HFF-Myc (cell line): Measurements from ENCODE around the gene TPP2.

ENCODE experiments used
- DNase-seq: peaks from one replicate; pipeline ENCODE4 v3.0.0-alpha.2; 2011; ENCODE audit warnings: low read depth; ENCODE audit errors: extremely low read depth
- H3K4me3 ChIP-seq: replicated peaks from 2 replicates; pipeline ENCODE4 v1.5.1; 2011; ENCODE audit warnings: low read depth, mild to moderate bottlenecking, control low read depth, low read length
- TF ChIP-seq, protein P1 (sequence below): IDR thresholded peaks from 2 replicates; pipeline ENCODE4 v1.5.1; 2012; ENCODE audit warnings: mild to moderate bottlenecking, low read depth, low read length, control low read depth; ENCODE audit errors: missing control alignments

Gene TPP2

DNA sequence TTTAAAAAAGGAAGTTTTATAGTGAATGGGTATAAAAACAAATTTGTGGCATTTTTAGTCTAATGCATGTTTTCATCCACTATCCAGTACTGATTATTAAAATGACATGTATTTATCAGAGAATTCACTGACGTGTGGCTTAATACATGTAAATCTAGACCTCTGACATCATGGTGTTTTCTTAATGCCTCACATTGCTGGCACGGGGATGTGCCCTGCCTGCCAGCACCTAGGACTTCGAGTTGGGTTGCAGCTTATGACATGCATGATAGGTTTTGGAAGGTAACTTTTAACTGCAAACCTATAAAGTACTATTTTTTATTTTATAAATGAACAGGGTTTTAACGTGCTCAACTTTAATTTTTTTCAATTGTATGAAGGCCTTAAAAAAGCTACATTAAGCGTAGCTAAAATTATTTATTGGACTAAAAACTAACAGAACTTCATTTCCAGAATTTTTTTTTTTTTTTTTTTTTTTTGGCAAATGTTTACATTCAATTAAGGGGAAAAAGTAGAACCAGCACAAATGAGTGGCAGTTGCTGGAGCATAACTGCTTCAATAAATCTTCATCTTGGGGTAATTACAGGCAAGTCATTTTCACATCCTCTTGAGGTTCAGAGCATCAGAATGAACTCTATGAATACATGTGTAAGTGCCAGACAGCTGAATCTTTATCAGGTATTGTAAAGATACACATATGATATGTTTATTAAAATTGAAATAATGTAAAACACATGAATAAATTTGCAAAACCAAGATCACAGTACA is 81.7 kb downstream of the TPP2 start:
- H3K4me3 ChIP-seq = no peak overlapping the region
- TF ChIP-seq, protein P1, sequence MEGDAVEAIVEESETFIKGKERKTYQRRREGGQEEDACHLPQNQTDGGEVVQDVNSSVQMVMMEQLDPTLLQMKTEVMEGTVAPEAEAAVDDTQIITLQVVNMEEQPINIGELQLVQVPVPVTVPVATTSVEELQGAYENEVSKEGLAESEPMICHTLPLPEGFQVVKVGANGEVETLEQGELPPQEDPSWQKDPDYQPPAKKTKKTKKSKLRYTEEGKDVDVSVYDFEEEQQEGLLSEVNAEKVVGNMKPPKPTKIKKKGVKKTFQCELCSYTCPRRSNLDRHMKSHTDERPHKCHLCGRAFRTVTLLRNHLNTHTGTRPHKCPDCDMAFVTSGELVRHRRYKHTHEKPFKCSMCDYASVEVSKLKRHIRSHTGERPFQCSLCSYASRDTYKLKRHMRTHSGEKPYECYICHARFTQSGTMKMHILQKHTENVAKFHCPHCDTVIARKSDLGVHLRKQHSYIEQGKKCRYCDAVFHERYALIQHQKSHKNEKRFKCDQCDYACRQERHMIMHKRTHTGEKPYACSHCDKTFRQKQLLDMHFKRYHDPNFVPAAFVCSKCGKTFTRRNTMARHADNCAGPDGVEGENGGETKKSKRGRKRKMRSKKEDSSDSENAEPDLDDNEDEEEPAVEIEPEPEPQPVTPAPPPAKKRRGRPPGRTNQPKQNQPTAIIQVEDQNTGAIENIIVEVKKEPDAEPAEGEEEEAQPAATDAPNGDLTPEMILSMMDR = no peak
- no peak for DNase-seq

DNA sequence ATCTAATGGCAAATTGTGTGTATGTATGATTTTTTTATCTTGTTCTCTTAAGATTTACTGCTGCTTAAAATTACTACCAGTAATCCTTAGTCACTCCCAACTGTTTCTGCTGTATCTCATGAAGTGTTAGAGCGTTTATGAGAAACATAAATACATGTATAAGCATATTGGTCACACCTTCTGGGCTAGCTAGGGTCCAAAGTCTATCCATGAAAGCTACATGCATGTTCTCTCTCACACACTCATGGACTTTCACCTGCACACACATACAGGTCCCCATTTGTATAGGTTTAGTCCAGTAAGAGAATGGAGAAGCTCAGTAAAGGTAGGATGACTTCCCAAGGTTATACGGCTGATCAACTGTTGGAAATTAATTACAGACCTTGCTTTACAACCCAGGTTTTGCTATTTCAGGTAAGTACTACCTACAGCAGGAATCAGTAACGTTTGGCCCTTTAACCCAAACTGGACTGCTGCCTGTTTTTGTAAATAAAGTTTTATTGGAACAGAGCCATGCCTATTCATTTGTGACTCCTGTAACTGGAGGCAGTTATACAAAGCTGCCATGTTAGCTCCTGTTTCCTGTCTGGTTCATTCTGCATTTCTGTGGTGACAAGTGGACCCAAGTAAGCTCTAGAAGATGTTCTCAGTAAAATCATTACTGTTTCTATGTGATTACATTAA is 82.8 kb downstream of the TPP2 start:
- no peak overlapping the region for H3K4me3 ChIP-seq
- DNase-seq = no peak
- TF ChIP-seq, protein P1 = no peak

DNA sequence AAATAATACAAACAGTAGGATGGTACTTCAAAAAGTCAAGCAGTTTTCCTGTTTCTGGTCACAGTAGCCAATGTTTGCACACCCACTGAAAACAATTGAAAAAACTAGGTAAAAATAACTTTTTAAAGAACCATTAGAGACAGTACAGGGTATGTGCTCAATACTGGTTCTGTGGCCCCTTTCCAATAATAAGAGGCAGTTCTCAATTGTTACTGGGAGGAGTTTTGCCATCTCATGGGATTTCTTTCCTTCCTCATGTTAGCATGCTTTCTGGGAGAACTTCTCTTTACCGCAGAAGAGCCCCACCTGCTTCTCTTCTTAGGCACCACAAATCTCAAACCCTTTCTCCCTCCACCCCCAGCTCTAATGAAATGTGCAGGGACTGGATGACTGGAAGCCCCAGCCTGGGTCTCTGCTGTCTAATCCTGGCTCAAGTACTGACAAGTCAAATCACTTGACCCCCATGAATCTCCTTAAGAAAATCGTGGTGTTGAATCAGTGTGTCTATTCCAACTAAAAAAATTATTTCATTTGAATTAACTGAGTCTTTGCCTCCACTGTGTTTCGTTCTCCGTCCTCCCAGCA is 83.4 kb downstream of the TPP2 start:
- TF ChIP-seq, protein P1 = no peak
- no peak for DNase-seq
- no peak overlapping the region for H3K4me3 ChIP-seq

DNA sequence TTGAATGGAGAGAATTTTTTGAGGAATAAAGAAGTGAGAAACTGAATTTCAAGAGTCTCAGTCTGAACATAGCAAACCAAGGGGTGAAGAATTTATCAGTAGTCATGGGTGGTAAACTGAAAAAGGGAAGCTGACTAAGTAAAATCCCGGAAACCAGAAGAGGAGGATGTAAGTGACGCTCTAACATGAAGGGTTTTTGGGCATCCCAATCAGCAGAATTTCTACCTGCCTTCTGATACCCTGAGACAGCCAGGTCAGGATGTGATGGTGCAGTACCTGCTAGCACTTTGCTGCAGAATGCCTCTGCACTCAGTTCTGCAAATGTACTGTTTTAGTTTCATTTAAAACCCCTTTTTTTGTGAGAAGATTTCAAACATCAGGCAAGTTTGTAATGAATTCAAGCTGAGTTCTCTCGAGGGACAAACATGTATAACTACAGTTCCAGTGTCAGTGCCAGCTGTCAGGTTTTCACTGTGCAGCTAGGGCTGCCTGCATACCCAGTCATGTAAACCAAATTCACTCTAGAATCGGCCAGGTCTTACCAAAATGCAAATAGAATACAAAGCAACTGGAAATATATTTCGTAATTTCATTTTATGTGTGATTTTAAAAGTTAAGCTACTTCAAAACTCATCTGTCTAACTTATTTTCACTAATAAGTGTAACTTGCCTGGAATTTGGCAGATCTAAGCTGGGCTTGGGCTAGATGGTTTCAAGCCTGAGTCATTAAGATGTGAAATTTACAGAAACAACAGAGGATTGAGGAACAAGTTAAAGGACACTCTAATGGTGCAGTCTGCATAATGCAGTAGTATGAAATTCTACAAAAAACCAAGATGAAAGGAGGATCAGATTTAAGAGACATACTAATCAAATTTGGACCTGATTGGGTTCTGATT is 84.3 kb downstream of the TPP2 start:
- TF ChIP-seq, protein P1 = no peak
- H3K4me3 ChIP-seq = no peak overlapping the region
- no peak for DNase-seq

DNA sequence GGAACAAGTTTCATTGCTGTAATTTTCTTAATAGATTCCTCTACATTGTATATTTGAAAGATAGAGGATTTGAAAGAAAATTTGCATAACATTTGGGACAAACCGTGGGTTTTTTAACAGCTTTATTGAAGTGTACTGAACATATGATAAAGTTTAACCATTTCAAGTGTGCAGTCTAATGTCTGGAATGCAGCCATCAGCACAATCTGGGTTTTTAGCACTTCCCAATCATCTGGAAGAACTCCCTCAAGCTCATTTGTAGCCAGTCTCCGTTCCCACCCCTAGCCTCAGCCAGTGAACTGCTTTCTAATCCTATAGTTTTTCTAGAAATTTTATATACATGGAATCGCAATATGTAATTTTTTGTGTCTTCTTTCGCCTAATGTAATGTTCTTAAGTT is 85.4 kb downstream of the TPP2 start:
- no peak for DNase-seq
- H3K4me3 ChIP-seq = no peak overlapping the region
- TF ChIP-seq, protein P1 = no peak

DNA sequence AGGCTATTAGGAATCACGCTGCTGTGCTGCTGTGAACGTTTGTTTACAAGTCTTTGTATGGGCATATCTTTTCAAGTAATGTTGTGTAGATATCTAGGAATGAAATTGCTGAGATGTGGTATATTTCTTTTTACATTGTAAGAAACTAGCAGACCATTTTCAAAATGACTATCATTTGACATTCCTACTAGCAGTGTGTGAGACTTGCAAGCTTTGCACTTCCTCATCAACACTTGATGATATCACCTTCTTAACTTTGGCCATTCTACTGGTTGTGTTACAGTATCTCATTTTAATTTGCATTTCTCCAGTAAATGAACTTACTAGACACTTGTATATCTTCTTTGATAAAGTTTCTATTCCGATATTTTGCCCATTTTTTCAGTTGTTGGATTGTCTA is 85.9 kb downstream of the TPP2 start:
- no peak for DNase-seq
- TF ChIP-seq, protein P1 = no peak
- H3K4me3 ChIP-seq = no peak overlapping the region
